ENCODE results near the gene HOXD10.

HOXD10 gene

GRCh38 chr2:176107731-176108181, 8.8 kb upstream of the HOXD10 start:
- DNase-seq (ENCODE audit: low read depth), result no peak
- H3K4me3 ChIP-seq (ENCODE audit: low read length), result no peak overlapping the region
- TF ChIP-seq CTCF (IDR thresholded peaks at IDR 0.05; ENCODE audit: insufficient read depth, low read depth, low read length, missing control alignments), result no peak

- no peak overlapping the region for H3K4me3 ChIP-seq (ENCODE audit: low read length)
- no peak for TF ChIP-seq CTCF (IDR thresholded peaks at IDR 0.05; ENCODE audit: insufficient read depth, low read depth, low read length, missing control alignments)
- DNase-seq (ENCODE audit: low read depth), result no peak
These were observed 7.2 kb upstream of the HOXD10 start for GRCh38 chr2:176109192-176109901.

GRCh38 chr2:176109946-176110345, 6.6 kb upstream of the HOXD10 start:
- H3K4me3 ChIP-seq (ENCODE audit: low read length), result no peak overlapping the region
- TF ChIP-seq CTCF (IDR thresholded peaks at IDR 0.05; ENCODE audit: insufficient read depth, low read depth, low read length, missing control alignments), result no peak
- DNase-seq (ENCODE audit: low read depth), result no peak

GRCh38 chr2:176110415-176111308, 5.9 kb upstream of the HOXD10 start:
- no peak for DNase-seq (ENCODE audit: low read depth)
- H3K4me3 ChIP-seq (ENCODE audit: low read length), result no peak overlapping the region
- TF ChIP-seq CTCF (IDR thresholded peaks at IDR 0.05; ENCODE audit: insufficient read depth, low read depth, low read length, missing control alignments), result no peak

- DNase-seq (ENCODE audit: low read depth), result peak; percentile 56
- no peak overlapping the region for H3K4me3 ChIP-seq (ENCODE audit: low read length)
- TF ChIP-seq CTCF (IDR thresholded peaks at IDR 0.05; ENCODE audit: insufficient read depth, low read depth, low read length, missing control alignments), result peak; percentile 69
These were observed 5.3 kb upstream of the HOXD10 start for GRCh38 chr2:176111309-176111663.

GRCh38 chr2:176111846-176112374, 4.7 kb upstream of the HOXD10 start:
- TF ChIP-seq CTCF (IDR thresholded peaks at IDR 0.05; ENCODE audit: insufficient read depth, low read depth, low read length, missing control alignments), result no peak
- no peak for DNase-seq (ENCODE audit: low read depth)
- H3K4me3 ChIP-seq (ENCODE audit: low read length), result no peak overlapping the region

Data from epithelial cell of esophagus (primary cell).